GM19467 (cell line): ENCODE data around the gene SEPTIN2.
"Not testable (repeated sequence)": the region's sequence is repeated elsewhere in the genome, so short reads cannot be mapped to it uniquely, and the experiment has no call there.

Experiments used
- ATAC-seq: cut with Tn5 transposase; IDR thresholded peaks from one replicate; pipeline ENCODE4 v1.9.1; 2021; ENCODE audit warnings: mild to moderate bottlenecking, moderate library complexity; ENCODE audit not compliant: unreplicated experiment

Gene SEPTIN2

DNA sequence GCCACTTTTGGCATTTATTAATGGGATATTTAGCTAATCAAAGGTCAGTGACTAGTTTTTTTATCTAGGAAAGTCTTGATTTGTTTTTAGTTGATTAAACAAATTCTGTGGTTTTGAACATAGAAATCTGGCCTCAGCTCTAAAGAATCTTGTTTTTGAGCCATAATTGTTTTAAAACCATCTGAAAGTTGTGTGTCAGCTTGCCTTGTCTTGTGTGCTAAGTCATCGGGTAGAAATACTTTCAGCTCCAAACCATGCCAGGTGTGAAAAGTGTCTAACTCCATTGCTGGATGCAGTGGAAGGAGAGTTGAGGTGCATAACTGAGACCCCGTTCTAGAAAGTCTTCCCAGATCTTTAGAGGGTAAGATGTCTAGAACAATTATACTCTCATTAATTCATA, 63.1 kb downstream of the SEPTIN2 start:
- ATAC-seq = no peak

DNA sequence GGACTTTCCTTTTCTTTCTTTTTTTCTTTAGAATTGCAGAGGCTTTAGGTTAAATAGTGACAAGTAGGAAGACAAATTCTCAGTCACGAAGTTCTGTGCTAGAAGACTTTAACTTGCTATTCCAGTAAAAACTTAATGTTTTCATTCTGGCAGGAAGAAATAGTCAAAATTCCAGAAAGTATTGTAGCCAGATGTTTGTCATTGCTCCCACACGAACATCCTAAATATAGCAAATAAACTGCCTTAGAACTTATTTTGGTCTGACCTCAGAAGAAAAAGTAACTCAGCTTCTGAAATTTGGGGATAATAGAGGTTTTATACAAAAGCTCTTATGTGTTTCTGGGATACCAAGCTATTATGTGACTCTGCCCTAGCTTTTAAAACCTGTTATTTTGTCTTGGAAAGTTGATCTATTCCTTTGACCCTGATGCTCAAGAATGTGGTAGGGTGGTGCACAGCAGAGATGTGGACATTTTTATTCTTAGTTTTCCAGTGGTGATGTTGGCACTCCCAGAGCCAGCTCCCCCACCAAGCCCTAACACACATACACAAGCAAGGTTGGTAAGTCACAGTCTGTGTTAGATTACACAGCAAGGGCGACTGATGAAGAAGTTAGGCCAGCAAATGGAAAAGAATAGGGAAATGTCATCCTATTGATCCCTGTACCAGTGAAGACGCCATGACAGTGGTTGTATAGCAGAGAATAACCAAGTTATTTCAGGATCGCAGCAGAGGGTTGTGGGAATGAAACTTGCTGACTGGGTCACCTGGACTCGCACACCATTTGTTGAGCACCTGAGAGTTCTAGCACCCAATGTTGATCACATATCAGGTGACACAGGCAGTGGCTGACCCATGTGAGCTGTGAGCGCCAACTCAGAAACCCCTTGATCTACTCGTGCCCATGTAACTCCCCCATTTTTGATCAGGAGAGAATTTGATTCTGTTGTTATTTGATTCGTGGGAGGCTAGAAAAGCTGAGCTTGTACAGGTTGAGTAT, 64.1 kb downstream of the SEPTIN2 start:
- ATAC-seq = no peak

DNA sequence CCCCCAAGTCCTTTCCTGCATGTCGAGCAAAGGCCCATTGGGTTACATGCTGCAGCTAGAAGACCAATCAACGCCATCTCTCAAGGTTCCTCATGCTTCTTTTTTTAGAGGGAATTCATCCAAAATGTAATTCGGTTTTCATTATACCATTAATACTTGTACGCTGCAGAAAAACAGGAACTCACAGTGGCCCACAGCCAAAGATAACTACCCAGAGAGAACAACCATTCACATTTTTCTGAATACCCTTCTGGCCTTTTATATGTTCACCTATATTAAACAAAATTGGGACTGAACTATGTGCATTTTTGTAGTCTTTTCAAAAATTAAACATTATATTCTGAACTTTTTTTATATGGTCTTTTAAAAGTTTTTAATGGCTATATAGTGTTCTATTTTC, 66.1 kb downstream of the SEPTIN2 start:
- ATAC-seq = no peak

DNA sequence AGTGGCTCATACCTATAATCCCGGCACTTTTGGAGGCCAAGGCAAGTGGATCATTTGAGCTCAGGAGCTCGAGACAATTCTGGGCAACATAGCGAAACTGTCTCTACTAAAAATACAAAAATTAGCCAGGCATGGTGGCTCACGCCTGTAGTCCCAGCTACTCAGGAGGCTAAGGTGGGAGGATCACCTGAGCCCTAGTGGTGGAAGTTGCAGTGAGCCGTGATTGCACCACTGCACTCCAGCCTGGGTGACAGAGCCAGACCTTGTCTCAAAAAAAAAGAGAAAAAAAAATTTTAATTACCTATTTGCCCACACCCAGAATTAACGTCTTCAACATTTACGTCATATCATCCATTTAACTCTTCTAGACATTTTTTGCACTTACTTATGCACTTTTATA, 69.7 kb downstream of the SEPTIN2 start:
- not testable (repeated sequence) for ATAC-seq

DNA sequence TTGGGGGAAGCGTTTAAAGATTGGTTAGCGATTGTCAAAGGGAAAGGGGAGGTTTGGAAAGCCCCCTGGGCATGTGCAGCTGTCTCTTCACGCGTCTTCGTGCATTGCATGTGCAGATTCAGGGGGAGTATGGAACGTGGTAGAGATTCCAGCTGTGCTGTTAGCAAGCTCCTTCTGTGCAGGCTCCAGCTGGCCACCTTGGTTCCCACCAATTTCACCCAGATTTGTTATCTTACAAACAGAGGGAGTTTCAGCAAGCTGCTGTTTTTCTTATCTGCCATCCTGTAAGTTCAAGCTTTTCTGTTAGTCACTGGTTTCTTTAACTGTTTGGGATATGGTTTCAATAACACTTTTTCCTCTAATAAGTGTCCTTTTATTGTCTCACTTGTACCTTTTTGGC, 70.8 kb downstream of the SEPTIN2 start:
- ATAC-seq = no peak

DNA sequence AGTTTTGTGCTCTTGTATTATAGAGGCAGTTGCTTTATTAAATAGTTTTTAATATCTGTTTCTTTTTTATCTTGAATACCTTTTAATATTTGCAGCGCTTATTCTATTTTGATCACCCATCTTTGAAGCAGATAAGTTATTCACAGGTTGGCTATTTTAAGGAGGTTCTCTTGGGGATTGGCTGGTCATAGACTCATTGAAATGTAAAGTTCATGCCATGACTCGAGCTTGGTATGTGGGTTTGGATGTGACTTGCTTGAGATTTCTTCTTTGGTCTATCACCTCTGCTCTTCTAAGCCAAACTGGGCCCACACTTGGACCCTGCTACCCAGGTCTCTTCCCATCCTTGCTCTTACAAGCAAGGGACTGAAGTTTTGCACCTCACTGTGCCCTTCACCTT, 74.0 kb downstream of the SEPTIN2 start:
- ATAC-seq = no peak

DNA sequence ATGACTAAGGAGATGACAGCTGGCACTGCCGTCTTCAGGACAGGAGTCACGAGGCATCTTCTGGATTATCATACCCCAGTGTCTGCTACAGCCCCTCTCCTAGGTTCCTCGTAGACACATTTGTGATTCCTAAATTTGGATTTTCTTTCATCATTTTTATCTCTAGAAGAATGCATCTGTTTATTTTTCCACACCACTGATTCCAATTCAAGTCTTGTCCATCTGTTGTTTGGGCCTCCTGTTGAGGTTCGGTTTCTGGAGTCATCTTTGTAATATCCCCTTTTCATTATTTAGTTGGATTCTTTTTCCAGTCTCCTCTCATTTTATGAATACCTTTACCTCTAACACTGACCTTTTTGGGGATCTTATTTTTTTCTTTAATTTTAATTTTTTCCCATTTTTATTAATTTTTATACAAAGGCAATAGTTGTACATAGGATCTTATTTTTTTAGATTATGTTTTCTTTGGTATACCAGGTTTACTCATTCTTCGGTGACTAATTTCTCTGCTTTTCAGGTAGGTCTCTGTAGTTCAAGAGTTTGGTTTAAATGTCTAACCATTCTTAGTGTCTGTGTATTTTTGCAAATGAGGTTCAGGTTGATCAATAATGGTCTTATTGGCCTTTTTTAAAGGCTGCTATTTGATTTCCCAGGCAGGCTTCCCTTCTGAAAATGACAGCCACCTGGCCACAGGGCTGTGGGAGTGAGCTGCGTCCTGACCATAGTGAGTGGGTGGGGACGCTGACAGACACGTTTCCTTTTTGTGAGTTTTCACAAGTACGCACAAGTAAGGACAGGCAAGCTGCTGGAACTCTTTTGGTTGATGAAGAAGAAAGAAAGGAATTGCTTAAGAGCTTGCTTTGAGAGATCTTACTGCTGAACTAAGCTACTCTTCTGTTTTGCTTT, 74.8 kb downstream of the SEPTIN2 start:
- no peak for ATAC-seq

DNA sequence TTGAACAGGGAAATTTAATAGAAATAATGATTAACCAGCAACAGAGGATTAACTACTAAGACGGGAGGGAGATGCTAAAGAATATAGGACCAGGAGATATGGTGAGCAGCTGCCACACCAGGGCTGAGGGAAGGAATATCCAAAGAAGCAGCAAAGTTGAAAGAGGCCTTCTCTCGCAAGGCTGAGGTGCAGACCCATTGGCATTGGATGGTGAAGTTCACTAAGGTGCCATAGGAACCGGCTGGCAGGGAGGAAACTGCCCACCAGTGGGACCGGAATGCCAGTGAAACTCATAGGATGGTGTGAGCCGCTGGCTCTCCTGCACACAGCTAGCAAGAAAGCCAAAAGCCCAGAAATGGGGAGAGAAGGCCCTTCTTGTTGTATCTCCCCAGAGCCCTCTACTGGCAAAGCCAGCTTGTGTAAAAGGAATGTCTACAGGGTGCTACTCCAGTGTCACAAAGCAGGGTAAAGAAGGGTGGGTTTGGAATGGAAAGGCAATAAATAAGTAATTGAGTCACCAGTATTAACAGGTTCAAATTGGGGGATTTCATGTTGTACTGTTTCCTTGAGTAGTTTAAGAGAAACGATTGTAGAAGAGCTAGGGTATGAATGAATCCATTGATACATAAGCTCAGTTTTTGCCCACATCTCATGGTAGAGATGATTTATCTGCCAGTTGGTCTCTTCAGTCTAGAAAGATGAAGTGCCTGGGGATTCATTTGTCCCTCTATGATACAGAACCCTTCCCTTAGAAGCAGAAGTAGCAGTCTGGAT, 76.4 kb downstream of the SEPTIN2 start:
- no peak for ATAC-seq

DNA sequence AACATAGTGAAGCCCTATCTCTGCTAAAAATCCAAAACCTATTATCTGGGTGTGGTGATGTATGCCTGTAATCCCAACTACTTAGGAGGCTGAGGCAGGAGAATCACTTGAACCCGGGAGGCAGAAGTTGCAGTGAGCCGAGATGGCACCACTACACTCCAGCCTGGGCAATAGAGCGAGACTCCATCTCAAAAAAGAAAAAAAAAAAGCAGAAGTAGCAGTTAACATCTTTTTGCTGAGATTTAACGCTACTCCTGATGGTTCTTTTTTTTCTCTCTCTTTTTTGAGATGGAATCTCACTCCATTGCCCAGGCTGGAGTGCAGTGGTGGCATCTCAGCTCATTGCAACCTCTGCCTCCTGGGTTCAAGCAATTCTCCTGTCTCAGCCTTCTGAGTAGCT, 77.0 kb downstream of the SEPTIN2 start:
- ATAC-seq = not testable (repeated sequence)

DNA sequence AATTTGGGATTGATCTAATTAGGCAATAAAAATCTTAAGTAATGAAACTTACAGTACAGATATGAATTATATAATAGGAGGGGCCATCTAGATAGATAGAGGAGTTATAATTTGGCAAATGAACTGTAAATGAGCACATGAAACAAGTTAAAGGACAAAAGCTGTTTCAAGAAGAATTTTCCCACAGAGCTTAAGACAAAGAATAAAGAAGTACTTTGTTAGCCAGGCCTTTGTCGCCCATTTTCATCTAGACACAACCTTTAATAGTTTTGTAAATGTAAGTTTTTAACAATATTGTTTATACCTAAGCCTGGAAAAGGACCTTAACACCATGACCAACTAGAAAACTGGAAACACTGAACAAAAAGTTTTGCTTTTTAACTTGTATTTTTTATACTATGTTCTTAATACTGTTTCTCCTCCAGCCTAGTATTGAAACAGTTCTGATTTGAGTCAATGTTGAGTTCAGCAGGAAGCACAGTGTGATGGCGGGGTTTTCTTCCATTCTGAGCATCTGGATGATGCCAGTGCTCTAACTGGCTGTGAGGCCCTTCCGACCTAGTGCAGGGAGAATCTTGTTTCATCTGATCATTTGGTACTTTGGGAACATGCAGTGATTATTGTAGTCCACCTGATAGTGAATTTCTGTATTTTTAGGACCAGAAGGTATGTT, 77.9 kb downstream of the SEPTIN2 start:
- no peak for ATAC-seq

DNA sequence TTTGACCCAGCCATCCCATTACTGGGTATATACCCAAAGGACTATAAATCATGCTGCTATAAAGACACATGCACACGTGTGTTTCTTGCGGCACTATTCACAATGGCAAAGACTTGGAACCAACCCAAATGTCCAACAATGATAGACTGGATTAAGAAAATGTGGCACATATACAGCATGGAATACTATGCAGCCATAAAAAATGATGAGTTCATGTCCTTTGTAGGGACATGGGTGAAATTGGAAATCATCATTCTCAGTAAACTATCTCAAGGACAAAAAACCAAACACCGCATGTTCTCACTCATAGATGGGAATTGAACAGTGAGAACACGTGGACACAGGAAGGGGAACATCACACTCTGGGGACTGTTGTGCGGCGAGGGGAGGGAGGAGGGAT, 81.1 kb downstream of the SEPTIN2 start:
- not testable (repeated sequence) for ATAC-seq

DNA sequence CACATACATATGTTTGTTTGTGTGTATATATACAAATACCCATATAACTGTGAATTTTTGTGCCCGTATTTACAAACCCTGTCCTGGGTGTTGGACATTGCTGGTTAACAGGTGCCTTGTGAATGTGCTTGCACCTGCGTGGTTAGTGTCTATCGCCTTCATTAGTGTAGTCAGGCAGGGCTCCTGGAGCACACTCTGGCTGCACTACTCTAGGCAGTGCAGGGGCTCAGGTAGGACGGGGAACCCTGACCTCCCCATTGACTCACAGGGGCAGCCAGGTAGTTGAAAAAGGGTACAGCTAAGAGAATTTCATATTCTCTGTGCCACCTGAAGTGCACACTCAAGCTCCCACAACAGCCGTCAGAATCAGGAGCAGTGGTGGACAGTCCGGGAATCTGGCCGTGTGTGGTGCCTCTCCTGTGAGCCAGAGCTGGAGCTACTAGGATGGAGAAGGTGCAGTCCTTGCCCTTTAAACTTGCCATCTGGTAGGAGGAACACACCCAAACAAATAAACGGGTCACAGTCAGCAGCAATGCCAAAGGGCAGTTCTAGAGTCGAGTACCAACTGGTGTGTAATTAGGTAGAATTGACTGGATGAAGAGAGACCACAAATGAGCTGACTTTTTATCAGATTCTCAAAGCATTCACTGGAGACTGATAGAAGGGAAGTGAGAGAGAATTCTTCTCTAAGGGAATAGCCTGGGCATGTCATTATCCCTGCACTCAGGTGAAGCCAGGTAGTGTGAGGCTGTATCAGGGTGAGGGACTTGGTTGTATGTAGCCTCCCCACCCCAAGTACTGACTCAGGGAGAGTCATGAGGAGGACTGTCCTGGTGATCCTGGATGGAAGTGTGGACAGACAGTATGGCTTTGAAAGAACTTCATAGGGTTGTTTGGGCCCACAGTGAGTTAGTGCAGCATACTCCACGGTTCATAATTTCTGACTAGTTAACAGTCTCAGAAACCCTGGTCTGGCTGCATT, 84.5 kb downstream of the SEPTIN2 start:
- ATAC-seq = no peak
